IMR-90 (cell line): ENCODE data around the gene PDRG1.

ENCODE experiments used
- CEBPB ChIP-seq: IDR thresholded peaks from 2 replicates; pipeline ENCODE4 v1.6.1; 2012; ENCODE audit warnings: low read depth, low read length, improper control_type of control experiment
- FOS ChIP-seq: fragments of 150-350 bp; IDR thresholded peaks from 2 replicates; pipeline ENCODE4 v1.6.1; 2016; ENCODE audit warnings: low read depth, low read length
- MAFK ChIP-seq: IDR thresholded peaks from 2 replicates; pipeline ENCODE4 v1.6.1; 2012; ENCODE audit warnings: low read depth, low read length, improper control_type of control experiment
- MAZ ChIP-seq: IDR thresholded peaks from 2 replicates; pipeline ENCODE4 v1.6.1; 2012; ENCODE audit warnings: low read depth, mild to moderate bottlenecking, low read length, improper control_type of control experiment, moderate library complexity, borderline replicate concordance
- NFE2L2 ChIP-seq: fragments of 150-350 bp; IDR thresholded peaks from 2 replicates; pipeline ENCODE4 v1.6.1; 2016; ENCODE audit warnings: low read depth, mild to moderate bottlenecking, low read length
- POLR2A ChIP-seq: IDR thresholded peaks from 2 replicates; pipeline ENCODE4 v1.6.1; 2012; ENCODE audit warnings: mild to moderate bottlenecking, low read depth, low read length
- RCOR1 ChIP-seq: IDR thresholded peaks from 2 replicates; pipeline ENCODE4 v1.6.1; 2012; ENCODE audit warnings: mild to moderate bottlenecking, low read length, improper control_type of control experiment; ENCODE audit not compliant: insufficient replicate concordance
- RFX5 ChIP-seq: IDR thresholded peaks from 2 replicates; pipeline ENCODE4 v1.8.0; 2012; ENCODE audit warnings: low read depth, mild to moderate bottlenecking, low read length, moderate library complexity
- SMC3 ChIP-seq: fragments of 150-350 bp; IDR thresholded peaks from 2 replicates; pipeline ENCODE4 v1.6.1; 2016; ENCODE audit warnings: low read depth, mild to moderate bottlenecking, antibody characterized with exemption, low read length, moderate library complexity
- TF ChIP-seq, protein P1 (sequence below): conservative IDR thresholded peaks from 2 replicates; pipeline ENCODE4 v1.5.1; 2012; ENCODE audit warnings: mild to moderate bottlenecking, low read depth, low read length, improper control_type of control experiment
- TF ChIP-seq, protein P2 (sequence below): fragments of 150-350 bp; IDR thresholded peaks from 2 replicates; pipeline ENCODE4 v1.6.1; 2017; ENCODE audit warnings: mild to moderate bottlenecking, antibody characterized with exemption, low read length, low read depth

DNA sequence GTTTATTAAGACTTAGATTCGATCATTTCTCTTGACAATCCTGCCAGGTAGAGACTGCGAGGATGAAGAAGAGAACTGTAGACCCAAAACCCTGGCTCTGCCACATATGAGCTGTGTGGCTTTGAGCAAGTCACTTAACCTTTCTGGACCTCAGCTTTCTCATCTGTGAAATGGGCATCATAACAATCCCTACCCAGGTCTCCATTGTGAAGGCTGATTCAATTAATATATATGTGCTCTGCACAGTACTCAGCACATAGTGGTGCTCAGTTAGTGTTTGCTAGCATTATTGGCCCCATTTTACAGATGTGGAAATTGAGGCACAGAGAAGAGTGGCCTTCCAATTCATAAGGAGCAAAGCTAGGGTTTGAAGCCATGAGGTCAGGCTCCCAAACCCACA, 24.0 kb upstream of the PDRG1 start:
- TF ChIP-seq, protein P1, sequence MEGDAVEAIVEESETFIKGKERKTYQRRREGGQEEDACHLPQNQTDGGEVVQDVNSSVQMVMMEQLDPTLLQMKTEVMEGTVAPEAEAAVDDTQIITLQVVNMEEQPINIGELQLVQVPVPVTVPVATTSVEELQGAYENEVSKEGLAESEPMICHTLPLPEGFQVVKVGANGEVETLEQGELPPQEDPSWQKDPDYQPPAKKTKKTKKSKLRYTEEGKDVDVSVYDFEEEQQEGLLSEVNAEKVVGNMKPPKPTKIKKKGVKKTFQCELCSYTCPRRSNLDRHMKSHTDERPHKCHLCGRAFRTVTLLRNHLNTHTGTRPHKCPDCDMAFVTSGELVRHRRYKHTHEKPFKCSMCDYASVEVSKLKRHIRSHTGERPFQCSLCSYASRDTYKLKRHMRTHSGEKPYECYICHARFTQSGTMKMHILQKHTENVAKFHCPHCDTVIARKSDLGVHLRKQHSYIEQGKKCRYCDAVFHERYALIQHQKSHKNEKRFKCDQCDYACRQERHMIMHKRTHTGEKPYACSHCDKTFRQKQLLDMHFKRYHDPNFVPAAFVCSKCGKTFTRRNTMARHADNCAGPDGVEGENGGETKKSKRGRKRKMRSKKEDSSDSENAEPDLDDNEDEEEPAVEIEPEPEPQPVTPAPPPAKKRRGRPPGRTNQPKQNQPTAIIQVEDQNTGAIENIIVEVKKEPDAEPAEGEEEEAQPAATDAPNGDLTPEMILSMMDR = no peak
- TF ChIP-seq MAFK = no peak
- no peak for TF ChIP-seq FOS
- TF ChIP-seq RFX5 = no peak
- no peak for TF ChIP-seq RCOR1
- TF ChIP-seq SMC3 = no peak
- TF ChIP-seq NFE2L2 = no peak
- no peak for TF ChIP-seq POLR2A
- TF ChIP-seq, protein P2, sequence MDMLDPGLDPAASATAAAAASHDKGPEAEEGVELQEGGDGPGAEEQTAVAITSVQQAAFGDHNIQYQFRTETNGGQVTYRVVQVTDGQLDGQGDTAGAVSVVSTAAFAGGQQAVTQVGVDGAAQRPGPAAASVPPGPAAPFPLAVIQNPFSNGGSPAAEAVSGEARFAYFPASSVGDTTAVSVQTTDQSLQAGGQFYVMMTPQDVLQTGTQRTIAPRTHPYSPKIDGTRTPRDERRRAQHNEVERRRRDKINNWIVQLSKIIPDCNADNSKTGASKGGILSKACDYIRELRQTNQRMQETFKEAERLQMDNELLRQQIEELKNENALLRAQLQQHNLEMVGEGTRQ = no peak
- no peak for TF ChIP-seq MAZ
- TF ChIP-seq CEBPB = no peak
